ENCODE data around the gene ZNF275.

ZNF275 gene

DNA sequence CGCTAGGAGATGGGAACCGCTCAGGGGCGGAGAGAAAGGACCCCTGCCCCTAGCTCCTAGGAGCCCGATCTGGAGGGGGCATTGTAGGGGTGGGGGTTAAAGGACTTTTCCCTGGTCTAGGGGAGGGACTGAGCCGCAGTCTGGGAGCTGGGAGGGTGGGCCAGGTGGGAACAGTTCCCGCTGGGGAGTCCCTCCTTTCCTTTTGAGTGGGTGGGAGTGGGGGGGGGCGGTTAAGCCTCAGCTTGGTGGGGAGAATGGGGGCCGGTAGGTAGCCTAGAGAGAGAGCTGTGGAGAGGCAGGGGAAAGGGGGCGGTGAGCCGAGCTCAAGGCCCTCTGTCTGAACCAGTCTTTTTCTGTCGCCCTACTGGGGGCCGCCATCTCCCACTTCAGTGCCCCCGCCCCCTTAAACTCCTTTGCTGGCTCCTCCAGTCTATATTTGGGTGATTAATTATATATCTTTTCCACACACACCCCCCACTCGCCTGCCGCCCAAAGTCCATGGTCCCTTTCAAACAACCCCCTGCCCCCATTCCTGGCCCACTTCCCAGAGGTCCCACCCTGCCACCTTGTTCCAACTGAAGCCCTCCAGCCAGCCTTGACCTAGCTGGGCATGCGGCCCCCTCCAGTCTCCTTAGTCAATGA lies 822 bp downstream of the ZNF275 start:
- in situ Hi-C loops (cut with MboI; ENCODE audit: low sequenced_read_pairs, unreplicated experiment): no loop called here
- DNase-seq (ENCODE audit: low spot score): peak; percentile 34
- TF ChIP-seq, protein P1, sequence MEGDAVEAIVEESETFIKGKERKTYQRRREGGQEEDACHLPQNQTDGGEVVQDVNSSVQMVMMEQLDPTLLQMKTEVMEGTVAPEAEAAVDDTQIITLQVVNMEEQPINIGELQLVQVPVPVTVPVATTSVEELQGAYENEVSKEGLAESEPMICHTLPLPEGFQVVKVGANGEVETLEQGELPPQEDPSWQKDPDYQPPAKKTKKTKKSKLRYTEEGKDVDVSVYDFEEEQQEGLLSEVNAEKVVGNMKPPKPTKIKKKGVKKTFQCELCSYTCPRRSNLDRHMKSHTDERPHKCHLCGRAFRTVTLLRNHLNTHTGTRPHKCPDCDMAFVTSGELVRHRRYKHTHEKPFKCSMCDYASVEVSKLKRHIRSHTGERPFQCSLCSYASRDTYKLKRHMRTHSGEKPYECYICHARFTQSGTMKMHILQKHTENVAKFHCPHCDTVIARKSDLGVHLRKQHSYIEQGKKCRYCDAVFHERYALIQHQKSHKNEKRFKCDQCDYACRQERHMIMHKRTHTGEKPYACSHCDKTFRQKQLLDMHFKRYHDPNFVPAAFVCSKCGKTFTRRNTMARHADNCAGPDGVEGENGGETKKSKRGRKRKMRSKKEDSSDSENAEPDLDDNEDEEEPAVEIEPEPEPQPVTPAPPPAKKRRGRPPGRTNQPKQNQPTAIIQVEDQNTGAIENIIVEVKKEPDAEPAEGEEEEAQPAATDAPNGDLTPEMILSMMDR (IDR thresholded peaks at IDR 0.05; ENCODE audit: borderline replicate concordance, control extremely low read depth, extremely low read depth, insufficient read depth, missing control alignments): no peak

DNA sequence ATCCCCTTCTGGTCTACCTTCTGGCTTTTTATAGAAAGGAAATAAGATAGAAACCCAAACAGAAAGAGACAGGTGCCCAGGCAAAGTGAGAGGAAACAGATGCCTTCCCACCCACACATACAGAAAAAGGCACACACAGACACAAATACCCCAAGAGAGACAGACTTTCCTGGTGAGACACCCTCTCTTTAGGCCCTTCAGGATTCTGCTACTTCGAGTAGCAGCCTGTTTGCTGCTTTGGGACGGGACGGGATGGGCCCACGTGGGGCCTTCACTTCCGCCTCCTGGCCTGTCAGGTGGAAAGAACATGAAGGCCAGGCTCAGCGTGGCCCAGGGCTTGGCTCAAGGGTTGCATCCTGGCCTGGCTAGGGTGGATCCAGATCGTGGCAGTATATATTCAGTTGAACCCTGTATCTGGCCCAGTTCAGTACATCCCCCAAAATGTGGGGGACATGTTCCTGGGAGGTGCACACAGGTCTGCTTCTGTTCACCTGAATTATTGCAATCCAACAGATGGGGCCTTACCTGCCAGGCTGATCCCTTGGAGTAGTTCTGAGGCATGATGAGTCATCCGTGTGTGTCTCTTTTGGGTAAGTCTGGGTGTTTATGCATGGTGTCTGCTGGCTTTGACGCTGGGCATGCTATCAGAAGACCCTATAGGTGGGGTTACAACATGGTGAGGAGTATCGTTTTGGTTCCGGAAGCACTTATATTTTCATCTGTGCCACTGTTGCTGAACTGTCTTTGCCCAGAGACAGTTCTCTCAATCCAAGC lies 2.4 kb downstream of the ZNF275 start:
- in situ Hi-C loops (cut with MboI; ENCODE audit: low sequenced_read_pairs, unreplicated experiment): no loop called here
- DNase-seq (ENCODE audit: low spot score): peak; percentile 49
- TF ChIP-seq, protein P1 (IDR thresholded peaks at IDR 0.05; ENCODE audit: borderline replicate concordance, control extremely low read depth, extremely low read depth, insufficient read depth, missing control alignments): no peak

DNA sequence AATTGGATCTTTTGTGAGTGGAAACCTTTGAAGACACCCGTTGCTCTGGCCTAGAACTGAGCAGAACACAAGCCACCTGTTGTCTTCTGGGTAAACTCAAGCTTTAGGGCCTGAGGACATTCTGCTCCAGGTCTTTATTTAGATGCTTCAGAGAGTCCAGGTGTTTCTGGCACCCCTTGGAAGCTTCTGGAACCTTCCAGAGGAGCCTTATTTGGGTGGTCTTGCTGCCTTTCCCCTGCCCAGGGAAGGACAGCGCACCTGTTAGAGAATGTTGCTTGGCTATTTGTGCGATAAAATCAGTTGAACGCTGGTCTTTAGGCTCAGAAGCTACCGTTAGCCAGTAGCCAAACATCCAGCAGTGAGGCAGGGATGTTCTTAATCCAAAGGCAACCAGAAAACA lies 3.0 kb downstream of the ZNF275 start:
- TF ChIP-seq, protein P1 (IDR thresholded peaks at IDR 0.05; ENCODE audit: borderline replicate concordance, control extremely low read depth, extremely low read depth, insufficient read depth, missing control alignments): no peak
- in situ Hi-C loops (cut with MboI; ENCODE audit: low sequenced_read_pairs, unreplicated experiment): no loop called here
- no peak for DNase-seq (ENCODE audit: low spot score)

DNA sequence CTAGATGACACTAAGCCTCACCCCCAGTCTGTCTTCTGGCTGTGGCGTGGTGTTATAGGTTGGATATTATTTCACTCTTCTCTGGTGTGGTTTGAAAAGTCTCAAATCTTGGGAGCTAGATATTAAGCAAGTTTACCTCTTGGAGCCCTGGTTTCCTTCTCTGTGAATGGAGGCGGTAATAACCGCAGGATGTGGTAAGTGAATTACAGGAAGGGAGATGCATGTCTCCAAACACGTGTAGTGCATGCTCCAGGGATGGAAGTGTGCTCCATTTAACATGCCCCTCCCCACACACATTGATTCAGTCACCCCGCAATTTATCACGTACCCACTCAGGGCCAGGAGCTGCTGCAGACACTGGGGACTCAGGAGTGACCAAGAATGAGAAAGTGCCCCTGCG lies 4.9 kb downstream of the ZNF275 start:
- in situ Hi-C loops (cut with MboI; ENCODE audit: low sequenced_read_pairs, unreplicated experiment): no loop called here
- TF ChIP-seq, protein P1 (IDR thresholded peaks at IDR 0.05; ENCODE audit: borderline replicate concordance, control extremely low read depth, extremely low read depth, insufficient read depth, missing control alignments): no peak
- no peak for DNase-seq (ENCODE audit: low spot score)

DNA sequence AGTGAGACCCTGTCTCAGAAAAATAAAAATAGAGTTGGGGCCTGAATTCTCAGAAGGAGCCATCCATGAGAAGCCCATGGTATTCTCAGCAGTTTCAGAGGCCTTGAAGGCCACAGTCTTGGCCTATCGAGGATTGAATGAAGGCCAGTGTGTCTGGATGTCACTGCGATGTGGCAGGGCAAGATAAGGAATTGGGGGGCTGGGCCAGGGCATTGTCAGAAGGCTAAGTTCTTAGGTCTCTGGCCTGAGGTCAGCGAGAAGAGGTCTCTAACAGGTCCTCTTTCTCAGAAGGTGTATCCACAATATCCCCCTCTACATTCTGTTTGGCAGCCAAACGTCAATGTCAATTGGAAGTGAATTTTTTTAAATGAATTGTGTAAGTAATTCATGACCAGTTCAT lies 5.7 kb downstream of the ZNF275 start:
- TF ChIP-seq, protein P1 (IDR thresholded peaks at IDR 0.05; ENCODE audit: borderline replicate concordance, control extremely low read depth, extremely low read depth, insufficient read depth, missing control alignments): no peak
- in situ Hi-C loops (cut with MboI; ENCODE audit: low sequenced_read_pairs, unreplicated experiment): no loop called here
- DNase-seq (ENCODE audit: low spot score): no peak

DNA sequence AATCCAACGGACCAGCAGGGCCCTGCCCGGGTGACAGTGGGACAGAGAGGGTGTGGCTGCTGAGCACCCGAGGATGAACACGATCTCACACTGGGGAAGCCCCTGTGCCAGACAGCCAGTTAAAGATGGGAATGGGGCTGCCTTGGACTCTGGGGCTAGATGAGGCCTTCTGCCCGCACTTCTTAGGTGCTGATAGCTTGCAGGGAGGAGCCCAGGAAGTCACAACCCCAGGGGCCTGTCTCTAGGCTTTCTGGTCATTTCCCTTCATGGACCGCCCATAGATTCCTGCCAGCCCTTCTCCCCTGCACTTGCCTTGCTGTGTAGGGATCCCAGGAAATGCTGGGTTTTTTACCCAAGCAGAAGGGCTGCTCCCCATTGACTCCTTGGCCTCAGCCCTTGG lies 6.2 kb downstream of the ZNF275 start:
- in situ Hi-C loops (cut with MboI; ENCODE audit: low sequenced_read_pairs, unreplicated experiment): no loop called here
- TF ChIP-seq, protein P1 (IDR thresholded peaks at IDR 0.05; ENCODE audit: borderline replicate concordance, control extremely low read depth, extremely low read depth, insufficient read depth, missing control alignments): no peak
- DNase-seq (ENCODE audit: low spot score): no peak
